Type B pancreatic cell (in vitro differentiated cells): ENCODE data around the gene PPT2. TPM values are rescaled to one million over a fixed set of nuclear protein-coding genes. Genes with fewer than 3 reads are reported as not detected.
A peak's percentile ranks its signal among the peaks of the same experiment; 100 is the strongest.

Experiments used
- DNase-seq: peaks from one replicate; pipeline ENCODE4 v3.0.0; 2021; ENCODE audit warnings: mixed read lengths; ENCODE audit not compliant: unreplicated experiment; ENCODE audit errors: extremely low spot score
- H3K27ac Mint-ChIP-seq: 2 replicates; pipeline ENCODE4 v1.8.0; 2021; ENCODE audit warnings: mild to moderate bottlenecking, mixed read lengths
- H3K27me3 Mint-ChIP-seq: 2 replicates; pipeline ENCODE4 v1.8.0; 2021; ENCODE audit warnings: mixed read lengths
- H3K36me3 Mint-ChIP-seq: 2 replicates; pipeline ENCODE4 v1.8.0; 2021; ENCODE audit warnings: mixed read lengths
- H3K4me1 Mint-ChIP-seq: one replicate; pipeline ENCODE4 v1.8.0; 2021; ENCODE audit warnings: mixed read lengths; ENCODE audit not compliant: unreplicated experiment
- H3K4me3 Mint-ChIP-seq: 2 replicates; pipeline ENCODE4 v1.8.0; 2021; ENCODE audit warnings: mild to moderate bottlenecking, mixed read lengths
- H3K9me3 Mint-ChIP-seq: 2 replicates; pipeline ENCODE4 v1.8.0; 2021; ENCODE audit warnings: mixed read lengths
- total RNA-seq: library from RNA; stranded (reverse); gene quantifications from 2 replicates; pipeline ENCODE4 v1.2.1, GENCODE V29; 2021; ENCODE audit warnings: low replicate concordance
- TF ChIP-seq, protein P1 (sequence below): fragments of 200-600 bp; sonication (generic); conservative IDR thresholded peaks from 2 replicates; pipeline ENCODE4 v1.5.0; 2021; ENCODE audit warnings: antibody characterized with exemption, mild to moderate bottlenecking

Gene PPT2
- total RNA-seq, 1 donor from 2014 or later = 46.9 TPM

- H3K27ac Mint-ChIP-seq = no peak overlapping the region
- no peaks in the 10 kb centered on the region for H3K9me3 Mint-ChIP-seq
- TF ChIP-seq, protein P1, sequence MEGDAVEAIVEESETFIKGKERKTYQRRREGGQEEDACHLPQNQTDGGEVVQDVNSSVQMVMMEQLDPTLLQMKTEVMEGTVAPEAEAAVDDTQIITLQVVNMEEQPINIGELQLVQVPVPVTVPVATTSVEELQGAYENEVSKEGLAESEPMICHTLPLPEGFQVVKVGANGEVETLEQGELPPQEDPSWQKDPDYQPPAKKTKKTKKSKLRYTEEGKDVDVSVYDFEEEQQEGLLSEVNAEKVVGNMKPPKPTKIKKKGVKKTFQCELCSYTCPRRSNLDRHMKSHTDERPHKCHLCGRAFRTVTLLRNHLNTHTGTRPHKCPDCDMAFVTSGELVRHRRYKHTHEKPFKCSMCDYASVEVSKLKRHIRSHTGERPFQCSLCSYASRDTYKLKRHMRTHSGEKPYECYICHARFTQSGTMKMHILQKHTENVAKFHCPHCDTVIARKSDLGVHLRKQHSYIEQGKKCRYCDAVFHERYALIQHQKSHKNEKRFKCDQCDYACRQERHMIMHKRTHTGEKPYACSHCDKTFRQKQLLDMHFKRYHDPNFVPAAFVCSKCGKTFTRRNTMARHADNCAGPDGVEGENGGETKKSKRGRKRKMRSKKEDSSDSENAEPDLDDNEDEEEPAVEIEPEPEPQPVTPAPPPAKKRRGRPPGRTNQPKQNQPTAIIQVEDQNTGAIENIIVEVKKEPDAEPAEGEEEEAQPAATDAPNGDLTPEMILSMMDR = no peak
- peaks cover 18% of the 10 kb centered on the region for H3K4me1 Mint-ChIP-seq
- H3K4me3 Mint-ChIP-seq = no peak overlapping the region
- no peaks in the 10 kb centered on the region for H3K36me3 Mint-ChIP-seq
- peaks cover 18% of the 10 kb centered on the region for H3K27me3 Mint-ChIP-seq
- DNase-seq = no peak
Observed at GRCh38 chr6:32146687-32147086, 7.3 kb upstream of the PPT2 start.

- peaks cover 24% of the 10 kb centered on the region for H3K4me1 Mint-ChIP-seq
- H3K9me3 Mint-ChIP-seq = no peaks in the 10 kb centered on the region
- TF ChIP-seq, protein P1 = no peak
- no peak for DNase-seq
- no peak overlapping the region for H3K27ac Mint-ChIP-seq
- no peak overlapping the region for H3K4me3 Mint-ChIP-seq
- H3K36me3 Mint-ChIP-seq = no peaks in the 10 kb centered on the region
- H3K27me3 Mint-ChIP-seq = peaks cover 18% of the 10 kb centered on the region
Observed at GRCh38 chr6:32147401-32148132, 6.4 kb upstream of the PPT2 start.

DNA sequence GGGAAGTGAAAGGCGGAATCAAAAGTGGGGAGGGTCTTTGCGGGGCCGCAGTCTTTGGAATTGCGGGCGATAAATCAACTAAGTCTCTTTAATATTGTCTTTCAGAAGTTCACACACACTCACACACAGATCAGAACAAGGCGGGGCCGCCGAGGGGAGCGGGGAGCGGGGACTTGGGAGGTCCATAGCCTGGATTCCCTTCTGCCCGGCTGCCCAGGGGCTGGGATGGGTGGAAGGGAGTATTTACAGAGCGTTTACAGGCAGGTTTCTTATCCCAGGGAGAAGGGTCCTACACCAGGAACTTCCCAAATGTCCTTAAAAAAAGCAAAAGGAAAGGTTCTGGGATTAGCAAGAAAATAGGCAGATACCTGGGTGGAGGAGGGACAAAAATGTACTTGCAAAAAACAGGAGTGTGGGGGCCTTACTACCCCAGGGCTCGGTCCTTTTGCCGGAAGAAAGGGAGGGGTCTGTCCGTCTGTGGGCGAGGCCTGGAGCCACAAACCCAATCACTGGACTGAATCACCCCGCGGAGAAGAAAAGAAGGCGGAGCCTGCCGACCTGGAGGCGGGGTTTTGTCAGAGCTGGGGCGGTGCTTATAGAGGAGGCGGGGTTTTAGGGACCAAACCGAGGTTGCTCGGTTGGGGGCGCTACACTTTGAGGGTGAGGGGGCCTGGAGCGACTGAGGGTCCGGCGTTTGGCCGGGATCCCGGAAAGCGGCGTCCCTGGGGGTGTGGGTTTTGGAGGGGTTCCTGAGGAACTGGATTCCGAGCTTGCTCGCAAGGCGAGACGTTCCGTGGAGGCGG is 5.5 kb upstream of the PPT2 start:
- Mint-ChIP-seq H3K36me3 (no peaks in the 10 kb centered on the region), H3K27me3 (peaks cover 21% of the 10 kb centered on the region), H3K4me3 (no peak overlapping the region), H3K27ac (no peak overlapping the region), H3K4me1 (peaks cover 31% of the 10 kb centered on the region), H3K9me3 (no peaks in the 10 kb centered on the region)
- DNase-seq = no peak
- TF ChIP-seq, protein P1 = no peak

GRCh38 chr6:32149092-32149755 is 4.7 kb upstream of the PPT2 start:
- Mint-ChIP-seq H3K27ac (no peak overlapping the region), H3K4me3 (no peak overlapping the region), H3K27me3 (peaks cover 21% of the 10 kb centered on the region), H3K9me3 (no peaks in the 10 kb centered on the region), H3K4me1 (peaks cover 36% of the 10 kb centered on the region), H3K36me3 (no peaks in the 10 kb centered on the region)
- DNase-seq = no peak
- TF ChIP-seq, protein P1 = no peak

GRCh38 chr6:32149932-32150870 is 3.7 kb upstream of the PPT2 start:
- Mint-ChIP-seq H3K36me3 (peaks cover under 1% of the 10 kb centered on the region), H3K4me3 (no peak overlapping the region), H3K4me1 (peaks cover 44% of the 10 kb centered on the region), H3K27me3 (peaks cover 21% of the 10 kb centered on the region), H3K27ac (peak overlapping the region; percentile 24), H3K9me3 (no peaks in the 10 kb centered on the region)
- no peak for DNase-seq
- TF ChIP-seq, protein P1 = no peak
